ENCODE measurements around the gene KLHL8.

DNA sequence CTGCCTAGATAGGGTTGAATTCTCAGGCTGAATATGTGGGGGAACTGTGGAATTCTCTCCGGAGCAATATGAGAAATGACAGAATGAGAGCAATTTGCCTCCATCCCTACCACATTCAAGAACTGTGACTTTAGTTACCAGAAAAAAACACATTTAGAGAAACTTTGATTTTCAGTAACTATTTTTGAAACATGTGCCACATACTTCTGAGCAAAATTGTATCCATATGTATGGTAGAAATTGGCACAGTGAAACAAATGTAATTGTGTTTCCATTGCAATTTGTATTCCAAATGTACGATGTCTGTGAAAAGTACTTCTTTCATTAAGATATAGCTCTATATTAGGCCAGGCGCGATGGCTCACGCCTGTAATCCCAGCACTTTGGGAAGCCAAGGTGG, 5.5 kb upstream of the KLHL8 start:
- TF ChIP-seq EZH2 (IDR thresholded peaks at IDR 0.05; ENCODE audit: borderline replicate concordance, low read depth, low read length, poor library complexity, severe bottlenecking), result no peak
- no peak for TF ChIP-seq CTCF (conservative IDR thresholded peaks at IDR 0.05; ENCODE audit: low read depth, low read length)
